Tibial nerve (tissue), 3 donors: Measurements from ENCODE around the gene ITPKC.

Source experiments
- POLR2A ChIP-seq, 2 donors: fragments of 450-650 bp; IDR thresholded peaks; one replicate each; pipeline ENCODE4 v1.6.1; 2017; ENCODE audit warnings: antibody characterized with exemption in 2 of 2, mild to moderate bottlenecking in 2 of 2, moderate library complexity in 2 of 2
- TF ChIP-seq, protein P1 (sequence below), 5 experiments: fragments of 200-600 bp in 3 of 5; fragments of 450-650 bp in 2 of 5; sonication (generic) in 3 of 5; IDR thresholded peaks; one replicate each; pipeline ENCODE4 v1.5.1; 2016 to 2019; ENCODE audit warnings: antibody characterized with exemption in 5 of 5, mild to moderate bottlenecking in 3 of 5, moderate library complexity in 2 of 5

DNA sequence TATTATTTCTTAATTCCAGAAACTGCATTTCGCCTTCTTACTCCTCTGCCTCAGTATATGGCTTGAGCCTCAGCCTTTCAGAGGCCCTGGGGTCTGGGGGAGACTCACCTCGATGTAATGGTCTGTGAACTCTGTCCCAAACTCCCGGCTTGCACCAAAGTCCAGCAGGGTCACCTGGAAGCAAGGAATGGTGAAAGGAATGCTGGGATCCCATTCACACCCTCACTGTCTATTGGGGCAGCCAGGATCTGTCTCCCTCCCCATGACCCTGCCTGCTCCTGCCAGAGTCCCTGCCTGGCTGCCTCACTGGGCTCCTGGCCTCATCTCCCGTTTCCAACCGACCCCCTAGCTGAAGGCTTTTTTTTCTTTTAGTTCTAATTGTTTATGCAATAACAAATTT is 21.0 kb upstream of the ITPKC start:
- TF ChIP-seq, protein P1, sequence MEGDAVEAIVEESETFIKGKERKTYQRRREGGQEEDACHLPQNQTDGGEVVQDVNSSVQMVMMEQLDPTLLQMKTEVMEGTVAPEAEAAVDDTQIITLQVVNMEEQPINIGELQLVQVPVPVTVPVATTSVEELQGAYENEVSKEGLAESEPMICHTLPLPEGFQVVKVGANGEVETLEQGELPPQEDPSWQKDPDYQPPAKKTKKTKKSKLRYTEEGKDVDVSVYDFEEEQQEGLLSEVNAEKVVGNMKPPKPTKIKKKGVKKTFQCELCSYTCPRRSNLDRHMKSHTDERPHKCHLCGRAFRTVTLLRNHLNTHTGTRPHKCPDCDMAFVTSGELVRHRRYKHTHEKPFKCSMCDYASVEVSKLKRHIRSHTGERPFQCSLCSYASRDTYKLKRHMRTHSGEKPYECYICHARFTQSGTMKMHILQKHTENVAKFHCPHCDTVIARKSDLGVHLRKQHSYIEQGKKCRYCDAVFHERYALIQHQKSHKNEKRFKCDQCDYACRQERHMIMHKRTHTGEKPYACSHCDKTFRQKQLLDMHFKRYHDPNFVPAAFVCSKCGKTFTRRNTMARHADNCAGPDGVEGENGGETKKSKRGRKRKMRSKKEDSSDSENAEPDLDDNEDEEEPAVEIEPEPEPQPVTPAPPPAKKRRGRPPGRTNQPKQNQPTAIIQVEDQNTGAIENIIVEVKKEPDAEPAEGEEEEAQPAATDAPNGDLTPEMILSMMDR (IDR thresholded peaks at IDR 0.05): no peak
- no peak for TF ChIP-seq POLR2A (IDR thresholded peaks at IDR 0.05)
